ENCODE results near the gene NF2. TPM values are rescaled to one million over a fixed set of nuclear protein-coding genes. Genes with fewer than 3 reads are reported as not detected.
A peak's percentile ranks its signal among the peaks of the same experiment; 100 is the strongest.

Gene NF2
- total and polyA plus RNA-seq, 3 experiments from 2014 or later: 21.4 to 53.3 (median 51.6) TPM

- no peak overlapping the region for H3K4me3 ChIP-seq (ENCODE audit: low read length)
- no peak overlapping the region for H3K27ac ChIP-seq (ENCODE audit: low read depth, low read length)
- H3K9me3 ChIP-seq (ENCODE audit: low read length): no peaks in the 10 kb centered on the region
- H3K4me3 Mint-ChIP-seq: peak overlapping the region in 1 of 7 donors; percentile 18
- H3K27ac Mint-ChIP-seq: no peak overlapping the region
- H3K36me3 ChIP-seq (ENCODE audit: insufficient read depth, low read length): no peaks in the 10 kb centered on the region
- H3K27me3 Mint-ChIP-seq: peaks cover 5 to 8% of the 10 kb centered on the region in 2 donors
- peaks cover 0 to 11% (median 2%) of the 10 kb centered on the region in 3 donors for H3K36me3 Mint-ChIP-seq
- POLR2A ChIA-PET: no interaction called here
- CTCF ChIA-PET: no interaction called here
- H3K4me1 Mint-ChIP-seq: no peaks in the 10 kb centered on the region
- no peaks in the 10 kb centered on the region for H3K4me1 ChIP-seq (ENCODE audit: insufficient read depth, low read length)
- H3K27me3 ChIP-seq (ENCODE audit: insufficient read depth, low read length, poor library complexity, severe bottlenecking): no peaks in the 10 kb centered on the region
- no peaks in the 10 kb centered on the region for H3K9me3 Mint-ChIP-seq
- no peak for DNase-seq
Observed at GRCh38 chr22:29726106-29726505, 122.7 kb downstream of the NF2 start.

GRCh38 chr22:29726512-29727130 is 123.2 kb downstream of the NF2 start:
- Histone ChIP-seq H3K27me3 (ENCODE audit: insufficient read depth, low read length, poor library complexity, severe bottlenecking) (no peaks in the 10 kb centered on the region), H3K36me3 (ENCODE audit: insufficient read depth, low read length) (no peaks in the 10 kb centered on the region), H3K4me1 (ENCODE audit: insufficient read depth, low read length) (no peaks in the 10 kb centered on the region), H3K27ac (ENCODE audit: low read depth, low read length) (no peak overlapping the region), H3K4me3 (ENCODE audit: low read length) (no peak overlapping the region), H3K9me3 (ENCODE audit: low read length) (no peaks in the 10 kb centered on the region)
- Mint-ChIP-seq H3K4me3 (no peak overlapping the region), H3K4me1 (no peaks in the 10 kb centered on the region), H3K27ac (no peak overlapping the region), H3K27me3 (peaks cover 2 to 3% of the 10 kb centered on the region in 2 donors), H3K36me3 (peaks cover 0 to 16% (median 5%) of the 10 kb centered on the region in 3 donors), H3K9me3 (no peaks in the 10 kb centered on the region)
- ChIA-PET CTCF (no interaction called here), POLR2A (no interaction called here)
- DNase-seq: no peak

GRCh38 chr22:29727131-29727523 is 123.7 kb downstream of the NF2 start:
- Histone ChIP-seq H3K9me3 (ENCODE audit: low read length) (no peaks in the 10 kb centered on the region), H3K27ac (ENCODE audit: low read depth, low read length) (no peak overlapping the region), H3K27me3 (ENCODE audit: insufficient read depth, low read length, poor library complexity, severe bottlenecking) (no peaks in the 10 kb centered on the region), H3K4me3 (ENCODE audit: low read length) (no peak overlapping the region), H3K36me3 (ENCODE audit: insufficient read depth, low read length) (no peaks in the 10 kb centered on the region), H3K4me1 (ENCODE audit: insufficient read depth, low read length) (no peaks in the 10 kb centered on the region)
- Mint-ChIP-seq H3K4me3 (no peak overlapping the region), H3K27me3 (peaks cover 0 to 2% of the 10 kb centered on the region in 2 donors), H3K27ac (no peak overlapping the region), H3K4me1 (no peaks in the 10 kb centered on the region), H3K9me3 (no peaks in the 10 kb centered on the region), H3K36me3 (peaks cover 0 to 20% (median 9%) of the 10 kb centered on the region in 3 donors)
- no peak for DNase-seq
- POLR2A ChIA-PET: no interaction called here
- CTCF ChIA-PET: no interaction called here

GRCh38 chr22:29729161-29729560 is 125.7 kb downstream of the NF2 start:
- Mint-ChIP-seq H3K36me3 (peaks cover 0 to 29% (median 11%) of the 10 kb centered on the region in 3 donors), H3K27ac (no peak overlapping the region), H3K9me3 (no peaks in the 10 kb centered on the region), H3K4me1 (no peaks in the 10 kb centered on the region), H3K4me3 (no peak overlapping the region), H3K27me3 (peaks cover 0 to 2% of the 10 kb centered on the region in 2 donors)
- CTCF ChIA-PET: no interaction called here
- POLR2A ChIA-PET: no interaction called here
- Histone ChIP-seq H3K9me3 (ENCODE audit: low read length) (no peaks in the 10 kb centered on the region), H3K4me1 (ENCODE audit: insufficient read depth, low read length) (no peaks in the 10 kb centered on the region), H3K27me3 (ENCODE audit: insufficient read depth, low read length, poor library complexity, severe bottlenecking) (no peaks in the 10 kb centered on the region), H3K27ac (ENCODE audit: low read depth, low read length) (no peak overlapping the region), H3K36me3 (ENCODE audit: insufficient read depth, low read length) (no peaks in the 10 kb centered on the region), H3K4me3 (ENCODE audit: low read length) (no peak overlapping the region)
- DNase-seq: no peak

GRCh38 chr22:29731058-29731850 is 127.8 kb downstream of the NF2 start:
- ChIA-PET POLR2A (no interaction called here), CTCF (no interaction called here)
- Histone ChIP-seq H3K9me3 (ENCODE audit: low read length) (no peaks in the 10 kb centered on the region), H3K27ac (ENCODE audit: low read depth, low read length) (no peak overlapping the region), H3K4me3 (ENCODE audit: low read length) (no peak overlapping the region), H3K36me3 (ENCODE audit: insufficient read depth, low read length) (no peaks in the 10 kb centered on the region), H3K4me1 (ENCODE audit: insufficient read depth, low read length) (no peaks in the 10 kb centered on the region), H3K27me3 (ENCODE audit: insufficient read depth, low read length, poor library complexity, severe bottlenecking) (no peaks in the 10 kb centered on the region)
- H3K4me1 Mint-ChIP-seq: no peaks in the 10 kb centered on the region
- no peaks in the 10 kb centered on the region for H3K9me3 Mint-ChIP-seq
- H3K27ac Mint-ChIP-seq: no peak overlapping the region
- H3K27me3 Mint-ChIP-seq: peaks cover 0 to 2% of the 10 kb centered on the region in 2 donors
- H3K4me3 Mint-ChIP-seq: no peak overlapping the region
- peaks cover 0 to 41% (median 11%) of the 10 kb centered on the region in 3 donors for H3K36me3 Mint-ChIP-seq
- DNase-seq: no peak

- H3K9me3 Mint-ChIP-seq: no peaks in the 10 kb centered on the region
- peaks cover 0 to 2% of the 10 kb centered on the region in 2 donors for H3K27me3 Mint-ChIP-seq
- peaks cover 0 to 50% (median 11%) of the 10 kb centered on the region in 3 donors for H3K36me3 Mint-ChIP-seq
- H3K27ac ChIP-seq (ENCODE audit: low read depth, low read length): no peak overlapping the region
- POLR2A ChIA-PET: no interaction called here
- no peaks in the 10 kb centered on the region for H3K27me3 ChIP-seq (ENCODE audit: insufficient read depth, low read length, poor library complexity, severe bottlenecking)
- no peaks in the 10 kb centered on the region for H3K36me3 ChIP-seq (ENCODE audit: insufficient read depth, low read length)
- no peaks in the 10 kb centered on the region for H3K9me3 ChIP-seq (ENCODE audit: low read length)
- CTCF ChIA-PET: no interaction called here
- no peak overlapping the region for H3K4me3 ChIP-seq (ENCODE audit: low read length)
- no peaks in the 10 kb centered on the region for H3K4me1 Mint-ChIP-seq
- no peak overlapping the region for H3K4me3 Mint-ChIP-seq
- H3K4me1 ChIP-seq (ENCODE audit: insufficient read depth, low read length): no peaks in the 10 kb centered on the region
- no peak for DNase-seq
- H3K27ac Mint-ChIP-seq: no peak overlapping the region
Observed at GRCh38 chr22:29732883-29733282, 129.4 kb downstream of the NF2 start.

GRCh38 chr22:29733362-29734201 is 130.1 kb downstream of the NF2 start:
- H3K27ac Mint-ChIP-seq: no peak overlapping the region
- H3K4me1 ChIP-seq (ENCODE audit: insufficient read depth, low read length): no peaks in the 10 kb centered on the region
- no peaks in the 10 kb centered on the region for H3K36me3 ChIP-seq (ENCODE audit: insufficient read depth, low read length)
- no peak overlapping the region for H3K4me3 ChIP-seq (ENCODE audit: low read length)
- POLR2A ChIA-PET: no interaction called here
- CTCF ChIA-PET: no interaction called here
- no peak overlapping the region for H3K4me3 Mint-ChIP-seq
- no peaks in the 10 kb centered on the region for H3K27me3 ChIP-seq (ENCODE audit: insufficient read depth, low read length, poor library complexity, severe bottlenecking)
- no peak overlapping the region for H3K27ac ChIP-seq (ENCODE audit: low read depth, low read length)
- no peaks in the 10 kb centered on the region for H3K9me3 ChIP-seq (ENCODE audit: low read length)
- no peak for DNase-seq
- H3K27me3 Mint-ChIP-seq: peaks cover 0 to 2% of the 10 kb centered on the region in 2 donors
- H3K9me3 Mint-ChIP-seq: no peaks in the 10 kb centered on the region
- no peaks in the 10 kb centered on the region for H3K4me1 Mint-ChIP-seq
- H3K36me3 Mint-ChIP-seq: peaks cover 0 to 50% (median 11%) of the 10 kb centered on the region in 3 donors

GRCh38 chr22:29734406-29734805 is 131.0 kb downstream of the NF2 start:
- H3K27ac Mint-ChIP-seq: peak overlapping the region in 1 of 8 donors; percentile 32
- no peaks in the 10 kb centered on the region for H3K4me1 Mint-ChIP-seq
- Histone ChIP-seq H3K9me3 (ENCODE audit: low read length) (no peaks in the 10 kb centered on the region), H3K36me3 (ENCODE audit: insufficient read depth, low read length) (no peaks in the 10 kb centered on the region), H3K27ac (ENCODE audit: low read depth, low read length) (no peak overlapping the region), H3K4me1 (ENCODE audit: insufficient read depth, low read length) (no peaks in the 10 kb centered on the region), H3K27me3 (ENCODE audit: insufficient read depth, low read length, poor library complexity, severe bottlenecking) (no peaks in the 10 kb centered on the region), H3K4me3 (ENCODE audit: low read length) (no peak overlapping the region)
- no peak for DNase-seq
- no peak overlapping the region for H3K4me3 Mint-ChIP-seq
- no peaks in the 10 kb centered on the region for H3K9me3 Mint-ChIP-seq
- H3K36me3 Mint-ChIP-seq: peaks cover 0 to 53% (median 11%) of the 10 kb centered on the region in 3 donors
- CTCF ChIA-PET: no interaction called here
- POLR2A ChIA-PET: no interaction called here
- H3K27me3 Mint-ChIP-seq: peaks cover 0 to 2% of the 10 kb centered on the region in 2 donors
